IPS DF 4.7 (cell line): ENCODE measurements around the gene ADGRL3.
"Not testable (repeated sequence)": the region's sequence is repeated elsewhere in the genome, so short reads cannot be mapped to it uniquely, and the experiment has no call there.

Experiments
- DNase-seq: peaks from one replicate; pipeline ENCODE4 v3.0.0-alpha.2; 2013; ENCODE audit warnings: low spot score; ENCODE audit errors: extremely low read depth

The ADGRL3 gene

DNA sequence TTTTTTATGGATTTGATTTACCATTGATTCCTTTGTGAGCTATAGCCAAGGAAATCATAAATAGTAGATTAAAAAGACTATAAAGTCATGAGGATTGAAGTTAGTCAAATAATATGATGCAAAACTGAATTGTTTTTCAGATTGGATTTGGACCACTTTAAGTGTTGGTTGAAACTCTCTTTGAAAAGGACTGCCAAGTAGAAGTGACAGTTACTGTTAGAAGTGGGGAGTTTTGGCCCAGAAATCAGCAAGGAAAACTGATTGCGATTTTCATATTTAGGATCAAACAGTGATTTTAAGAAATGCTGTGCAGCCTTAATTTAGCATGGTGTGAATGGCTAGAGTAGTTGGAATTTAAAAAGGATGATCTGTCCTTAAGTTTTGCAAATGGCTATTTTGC lies 4.9 kb downstream of the ADGRL3 start:
- DNase-seq: no peak

DNA sequence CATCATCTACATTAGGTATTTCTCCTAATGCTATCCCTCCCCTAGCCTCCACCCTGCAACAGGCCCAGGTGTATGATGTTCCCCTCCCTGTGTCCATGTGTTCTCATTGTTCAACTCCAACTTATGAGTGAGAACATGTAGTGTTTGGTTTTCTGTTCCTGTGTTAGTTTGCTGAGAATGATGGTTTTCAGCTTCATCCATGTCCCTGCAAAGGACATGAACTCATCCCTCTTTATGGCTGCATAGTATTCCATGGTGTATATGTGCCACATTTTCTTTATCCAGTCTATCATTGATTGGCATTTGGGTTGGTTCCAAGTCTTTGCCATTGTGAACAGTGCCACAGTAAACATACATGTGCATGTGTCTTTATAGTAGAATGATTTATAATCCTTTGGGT lies 7.0 kb downstream of the ADGRL3 start:
- DNase-seq: not testable (repeated sequence)

DNA sequence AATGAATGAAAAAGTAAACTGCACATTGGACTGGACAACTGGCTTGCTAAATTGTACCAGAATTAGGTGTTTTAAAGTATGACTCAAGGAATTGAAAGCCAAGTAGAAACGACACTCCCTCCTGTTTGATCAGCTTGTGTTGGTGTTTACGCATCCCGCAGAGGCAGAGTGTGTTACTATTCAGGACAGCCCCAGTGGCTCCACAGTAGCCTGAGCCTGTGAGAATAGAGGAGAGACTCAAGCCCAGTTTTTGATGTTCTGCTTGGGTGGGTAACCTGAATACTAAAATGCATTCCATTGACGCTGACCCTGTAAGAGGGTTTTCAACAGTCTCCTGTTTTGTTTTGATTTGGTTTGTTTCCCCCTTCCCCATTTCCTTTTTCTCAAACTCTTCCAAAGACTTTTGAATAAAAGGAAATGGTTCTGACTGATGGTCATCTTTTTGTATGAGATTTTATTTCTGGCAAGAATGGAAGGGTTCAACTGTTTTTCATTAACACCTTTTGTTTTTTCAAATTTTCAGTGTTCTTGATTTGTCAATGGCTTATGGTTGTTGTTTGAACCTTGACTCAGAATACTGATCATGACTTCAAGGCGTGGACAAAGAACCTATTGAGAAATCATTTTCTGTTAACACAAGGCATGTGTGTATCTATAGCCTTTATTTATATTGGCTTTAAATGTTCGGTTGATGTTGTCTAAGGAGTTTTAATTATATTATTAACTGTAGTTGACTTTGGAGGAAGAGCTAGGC lies 10.2 kb downstream of the ADGRL3 start:
- no peak for DNase-seq

DNA sequence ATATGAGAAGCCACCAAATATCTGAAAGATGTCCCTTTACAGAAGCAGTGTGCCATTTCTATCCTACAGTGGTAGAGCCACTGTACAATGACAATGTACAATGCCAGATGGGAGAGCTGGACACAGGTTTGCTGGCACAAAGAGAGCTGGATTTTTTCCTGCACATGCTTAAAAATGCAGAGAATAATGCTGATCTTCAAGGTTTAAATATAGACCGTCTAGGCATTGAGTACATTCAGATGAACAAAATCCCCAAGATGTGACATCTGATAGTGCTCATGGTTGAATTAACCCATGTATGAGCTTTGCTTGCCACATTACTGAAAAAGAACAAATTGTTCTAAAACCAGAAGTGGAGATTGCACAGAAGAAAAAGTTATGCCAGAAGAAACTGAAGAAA lies 11.7 kb downstream of the ADGRL3 start:
- no peak for DNase-seq

DNA sequence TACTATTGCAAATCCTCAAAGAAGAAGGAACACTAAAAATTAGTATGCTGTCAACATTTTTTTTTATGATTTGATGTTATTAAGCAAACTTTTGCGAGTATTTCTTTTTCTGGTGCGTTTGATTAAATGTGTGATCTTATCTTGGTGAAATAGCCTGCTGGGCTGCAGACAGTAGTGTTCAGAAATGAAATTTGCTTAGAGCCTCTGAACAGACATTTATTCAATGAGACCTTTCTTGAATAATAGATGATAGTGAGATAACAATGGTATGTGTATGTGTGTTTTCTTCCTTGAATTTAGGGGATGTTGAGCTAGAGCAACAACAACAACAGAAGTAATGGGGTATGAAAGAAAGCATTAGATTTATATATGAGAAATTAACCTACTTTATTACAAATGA lies 12.7 kb downstream of the ADGRL3 start:
- DNase-seq: no peak

DNA sequence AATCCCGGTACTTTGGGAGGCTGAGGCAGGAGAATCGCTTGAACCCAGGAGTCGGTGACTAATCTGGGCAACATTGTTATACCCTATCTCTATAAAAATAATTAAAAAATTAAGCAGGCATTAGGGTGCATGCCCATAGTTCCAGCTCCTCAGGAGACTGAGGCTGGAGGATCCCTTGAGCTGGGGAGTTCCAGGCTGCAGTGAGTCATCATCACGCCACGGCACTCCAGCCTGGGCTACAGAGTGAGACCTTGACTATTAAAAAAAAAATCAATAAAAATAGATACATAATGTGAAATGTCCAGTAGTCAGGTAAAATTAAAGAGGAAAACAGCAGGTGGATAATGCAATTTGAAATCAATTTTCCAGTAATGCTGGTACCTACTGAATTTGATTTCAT lies 14.6 kb downstream of the ADGRL3 start:
- no peak for DNase-seq

DNA sequence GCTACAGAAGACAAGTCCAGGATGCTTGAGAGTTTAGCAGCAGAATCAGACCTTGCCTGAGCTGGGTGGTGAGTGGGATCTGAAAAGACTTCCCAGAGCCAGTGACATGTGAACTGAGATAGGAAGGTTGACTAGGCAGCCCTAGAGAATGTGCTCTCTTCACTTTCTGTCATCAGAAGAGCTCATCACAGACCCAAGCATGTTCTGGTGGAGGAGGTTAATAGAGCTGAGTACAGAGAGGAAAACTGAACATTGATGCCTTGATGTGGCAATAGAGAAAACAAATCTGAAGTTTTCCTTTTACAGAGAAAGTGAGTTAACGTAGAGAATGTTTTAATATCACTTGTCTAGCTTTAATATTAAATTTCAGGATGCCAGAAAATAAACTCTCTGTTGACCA lies 17.1 kb downstream of the ADGRL3 start:
- no peak for DNase-seq

DNA sequence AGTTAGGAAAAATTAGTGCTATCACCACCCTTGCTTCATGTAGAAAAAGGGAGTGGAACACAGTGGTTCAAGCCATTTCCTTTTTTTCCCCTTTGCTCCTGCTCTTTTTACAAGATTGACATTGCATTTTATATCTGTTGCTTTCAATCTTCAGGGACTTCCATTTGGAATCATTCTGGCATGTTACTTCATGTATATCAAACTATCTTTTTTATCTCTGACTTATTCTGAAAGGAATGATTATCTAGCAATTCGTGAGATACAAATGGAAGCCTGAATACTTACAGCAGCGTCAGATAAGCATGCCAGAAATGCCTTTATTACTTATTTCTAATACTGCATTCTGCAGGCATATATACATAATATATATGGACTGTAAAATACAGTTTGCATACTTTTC lies 20.4 kb downstream of the ADGRL3 start:
- no peak for DNase-seq

DNA sequence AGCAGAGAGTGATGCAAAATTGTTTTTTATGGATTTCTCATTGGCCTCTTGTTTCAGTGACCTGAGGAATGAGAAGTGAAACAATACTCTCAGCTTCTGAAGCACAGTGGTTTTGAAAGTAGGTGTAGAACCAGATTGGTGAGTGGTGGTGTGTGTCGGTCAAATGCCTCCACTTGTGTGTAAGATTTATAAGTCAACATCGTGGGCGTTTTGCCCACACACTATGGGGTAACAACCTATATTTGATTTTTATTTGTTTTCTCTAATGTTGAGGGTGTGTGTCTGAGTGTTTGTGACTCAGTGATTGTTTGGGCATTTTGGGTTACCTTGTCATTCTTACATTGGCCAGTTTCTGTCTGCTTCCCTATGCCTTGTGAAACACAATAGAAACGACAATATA lies 23.3 kb downstream of the ADGRL3 start:
- no peak for DNase-seq

DNA sequence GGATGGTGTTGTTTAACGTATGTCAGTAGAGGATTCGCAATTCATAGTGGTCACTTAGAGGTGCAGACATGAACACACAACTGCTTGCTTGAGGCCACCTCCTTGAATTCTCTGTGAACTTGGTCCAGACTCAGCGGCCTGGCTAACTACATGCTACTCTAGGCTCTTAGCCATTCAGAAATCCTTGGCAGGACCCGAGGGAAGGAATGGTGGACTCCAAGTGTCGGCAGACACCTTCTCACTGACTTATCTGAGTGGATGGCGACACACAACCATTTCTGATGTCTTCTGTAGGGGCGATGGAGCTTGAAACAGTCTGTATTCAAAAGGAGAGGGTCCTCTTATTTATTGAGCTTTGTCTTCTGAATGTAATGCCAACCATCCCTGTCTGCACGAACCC lies 24.4 kb downstream of the ADGRL3 start:
- DNase-seq: no peak

DNA sequence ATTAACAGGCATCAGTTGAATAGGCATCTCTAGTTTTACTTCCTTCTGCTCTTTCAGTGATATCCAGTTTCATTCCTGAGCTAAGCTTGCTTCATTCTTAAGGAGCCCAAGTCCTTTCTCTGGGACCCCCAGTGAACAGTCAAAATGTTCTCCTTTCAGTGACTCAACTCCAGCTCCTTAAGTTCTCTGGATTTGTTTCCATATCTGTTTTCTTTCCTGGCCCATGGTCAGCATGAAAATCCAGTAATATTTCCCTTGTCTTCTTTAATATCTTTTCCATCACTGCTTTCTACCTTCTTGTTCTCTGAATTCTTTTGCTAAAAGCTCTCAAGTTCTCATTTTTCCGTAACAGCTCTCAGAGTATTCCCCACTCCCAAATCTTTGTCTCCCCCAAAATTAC lies 25.5 kb downstream of the ADGRL3 start:
- no peak for DNase-seq

DNA sequence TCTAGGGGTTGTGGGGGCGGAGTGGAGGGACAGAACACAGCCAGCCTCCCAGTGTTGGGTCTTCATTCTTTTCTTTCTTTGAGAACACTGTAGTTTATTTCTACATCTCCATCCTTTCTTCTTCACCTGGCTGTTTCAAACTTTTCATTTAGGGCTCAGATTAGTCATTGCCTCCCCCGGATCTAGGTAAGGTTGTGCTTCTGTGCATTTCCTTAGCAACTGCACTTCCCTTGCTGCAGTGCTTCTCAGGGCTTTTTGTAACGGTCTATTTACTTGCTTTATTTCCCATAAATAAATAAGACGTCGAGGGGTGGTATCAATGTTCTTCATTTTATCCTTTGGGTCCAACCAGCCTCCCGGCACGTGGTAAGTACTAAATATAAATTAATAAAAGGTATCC lies 31.3 kb downstream of the ADGRL3 start:
- DNase-seq: no peak

DNA sequence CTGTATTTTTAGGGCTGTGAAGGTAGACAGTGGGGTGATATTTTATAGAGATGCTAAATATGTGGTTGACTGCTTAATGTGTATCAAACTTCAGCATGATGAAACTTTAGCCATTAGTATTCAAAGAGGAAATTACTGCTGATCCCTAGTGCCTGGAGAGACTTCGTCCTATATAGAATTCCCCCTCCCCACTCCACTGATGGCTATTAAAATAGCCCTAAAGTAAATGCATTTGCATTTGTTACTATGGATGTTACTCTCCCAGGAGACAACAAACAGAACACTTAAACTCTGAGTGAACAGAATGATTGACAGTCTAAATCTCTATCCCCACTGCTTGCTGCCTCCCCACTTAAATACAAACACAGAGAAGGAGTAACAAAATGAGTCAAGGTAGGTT lies 39.1 kb downstream of the ADGRL3 start:
- DNase-seq: no peak

DNA sequence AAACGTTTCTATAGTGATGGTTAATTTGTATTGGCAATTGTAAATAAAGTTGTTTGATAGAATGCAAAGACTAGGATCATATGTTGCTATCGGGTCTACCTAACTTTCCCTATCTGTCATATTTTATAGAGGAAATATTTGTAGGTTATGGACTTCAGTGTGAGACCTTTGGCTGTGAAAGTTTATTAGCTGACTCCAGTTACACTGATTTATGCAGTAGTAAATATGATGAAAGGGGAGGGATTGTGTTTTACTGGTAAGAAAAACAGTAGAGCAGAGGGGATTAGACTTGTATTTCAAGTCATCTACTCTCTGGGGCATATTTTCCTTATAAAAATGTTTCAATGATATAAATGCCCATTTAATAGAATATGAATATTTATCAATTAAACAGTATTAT lies 43.8 kb downstream of the ADGRL3 start:
- DNase-seq: no peak

DNA sequence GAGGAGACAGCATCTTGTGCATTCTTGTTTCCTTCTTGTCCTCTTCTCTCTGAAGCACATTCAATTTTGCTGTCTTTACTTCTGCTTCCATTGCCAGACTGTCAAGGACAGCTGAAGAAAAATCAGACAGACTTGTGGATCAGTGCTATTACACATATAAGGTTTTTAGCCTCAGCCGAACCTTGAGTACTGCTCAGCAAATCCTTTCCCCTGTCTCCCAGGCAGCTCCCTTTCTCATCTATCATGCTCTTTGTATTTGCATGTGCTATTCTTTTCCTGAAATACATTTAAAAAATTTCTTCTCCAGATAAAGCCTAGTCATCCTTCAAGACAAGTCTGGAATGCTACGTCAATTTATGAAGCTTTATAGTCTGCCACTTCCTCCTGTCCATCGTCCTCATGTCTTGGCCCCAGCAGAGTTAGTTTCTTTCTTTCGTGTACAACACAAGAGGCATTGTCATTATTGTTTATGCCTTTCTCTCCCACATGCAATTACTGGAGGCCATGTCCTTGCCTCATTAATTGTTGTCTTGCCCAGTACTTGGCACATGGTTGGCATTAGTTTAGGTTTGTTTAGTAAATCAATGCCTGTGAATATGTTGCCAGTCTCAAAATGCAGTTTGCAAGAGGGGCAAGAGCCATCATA lies 45.1 kb downstream of the ADGRL3 start:
- DNase-seq: no peak

DNA sequence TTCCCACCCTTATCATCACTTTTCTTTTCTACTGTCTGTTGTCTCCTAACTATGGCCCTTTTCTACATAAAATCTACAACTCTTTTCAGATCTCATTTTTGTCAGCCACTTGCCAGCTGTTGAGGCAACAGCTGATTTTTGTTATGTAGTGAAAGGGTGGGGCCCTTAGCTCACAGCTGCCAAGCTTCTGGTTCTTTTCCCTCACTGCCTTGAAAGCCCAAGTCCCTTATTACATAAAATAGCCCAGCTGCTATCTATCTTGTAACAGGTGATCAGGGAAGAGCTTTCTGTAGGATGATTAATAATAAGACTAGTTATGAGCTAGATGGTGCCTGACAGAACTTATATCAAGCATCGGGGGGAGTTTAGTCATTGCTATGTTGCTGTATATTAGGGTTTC lies 45.9 kb downstream of the ADGRL3 start:
- DNase-seq: no peak

DNA sequence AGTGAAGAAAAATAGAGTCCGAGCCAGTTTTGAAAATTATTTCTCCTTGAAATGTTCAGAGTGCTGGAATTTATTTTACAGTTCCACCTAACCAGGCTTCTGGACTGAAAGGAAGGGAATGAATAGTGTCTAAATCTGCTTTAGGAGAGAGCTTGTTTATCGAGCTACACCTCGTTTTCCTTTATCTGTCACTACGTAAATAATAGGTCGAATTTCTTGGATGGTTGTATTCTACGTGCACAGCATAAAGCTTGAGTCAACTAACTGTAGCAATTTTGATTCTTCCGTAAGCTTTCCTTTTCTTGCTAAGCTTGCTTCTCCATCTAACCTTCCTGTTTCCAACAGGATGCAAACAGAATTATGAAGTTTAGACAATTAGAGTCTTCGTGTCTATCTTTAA lies 48.6 kb downstream of the ADGRL3 start:
- DNase-seq: no peak

DNA sequence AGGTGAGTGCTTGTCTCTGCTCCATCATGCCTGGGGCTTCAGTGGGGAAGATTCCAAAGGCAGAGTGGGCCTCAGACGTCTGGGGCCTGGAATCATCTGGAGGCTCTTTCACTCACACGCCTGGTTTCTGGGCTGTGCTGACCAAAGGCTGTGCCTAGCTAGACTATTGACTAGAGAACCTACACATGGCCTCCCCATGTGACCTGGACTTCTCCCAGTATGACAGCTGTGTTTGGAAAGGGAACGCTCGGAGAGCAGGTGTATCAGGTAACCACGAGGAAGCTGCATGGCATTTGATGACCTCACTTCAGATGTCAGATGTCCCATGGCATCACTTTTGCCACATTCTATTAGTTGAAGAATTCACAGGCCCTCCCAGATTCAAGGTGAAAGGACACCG lies 51.0 kb downstream of the ADGRL3 start:
- no peak for DNase-seq

DNA sequence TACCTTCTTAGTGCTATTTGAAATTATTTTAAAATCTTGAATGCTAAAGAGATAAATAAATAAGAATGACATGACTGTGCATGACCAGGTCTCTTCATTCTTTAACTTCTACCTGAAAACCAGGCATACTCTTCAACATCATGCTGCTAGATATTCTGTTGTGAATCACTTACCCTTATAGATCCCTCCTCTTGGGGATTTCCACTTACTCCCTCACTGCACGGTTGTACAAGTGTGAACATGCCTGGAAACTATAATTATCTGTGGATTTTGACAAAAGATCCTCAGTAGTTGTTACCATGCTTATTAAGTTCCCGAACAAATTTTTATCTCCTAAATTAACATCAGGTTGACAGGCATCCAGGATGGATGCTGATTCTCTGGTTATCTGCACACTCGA lies 54.3 kb downstream of the ADGRL3 start:
- DNase-seq: no peak

DNA sequence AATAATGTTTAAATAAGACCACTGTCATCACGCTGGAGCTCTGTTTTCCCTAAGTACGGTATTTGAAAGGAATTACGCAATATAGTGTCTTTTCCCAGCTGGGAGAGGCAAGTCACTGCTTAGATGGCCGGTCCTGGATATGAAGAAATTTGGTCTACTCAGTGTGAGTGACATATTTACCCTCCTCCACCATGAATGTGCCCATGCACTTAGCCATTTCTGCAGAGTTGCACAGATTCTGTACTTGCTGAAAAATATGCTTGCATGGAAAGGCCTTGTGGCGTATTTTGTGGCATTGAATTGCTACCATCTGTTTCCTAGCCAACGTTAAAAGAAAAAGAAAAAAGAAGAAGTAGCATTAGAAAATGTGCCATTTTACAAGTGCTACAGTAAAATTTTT lies 73.1 kb downstream of the ADGRL3 start:
- DNase-seq: no peak

DNA sequence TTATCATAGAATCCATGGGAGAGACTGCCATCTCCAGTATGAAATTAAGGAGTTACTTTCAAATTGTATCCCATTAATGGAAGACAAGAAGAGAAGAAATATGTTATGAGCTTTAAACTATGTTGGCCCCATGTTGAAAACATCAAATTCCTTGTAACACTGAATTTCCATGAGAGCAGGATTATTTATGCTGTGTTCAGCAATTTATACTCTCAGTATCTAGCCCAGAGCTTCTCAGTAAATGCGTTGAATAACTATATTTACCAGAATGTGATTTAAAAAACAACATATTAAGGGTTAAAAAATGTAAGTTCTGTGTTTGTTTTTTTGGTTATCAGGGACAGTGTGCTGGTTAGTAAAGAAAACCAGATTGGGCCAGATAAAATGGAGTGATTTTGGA lies 74.2 kb downstream of the ADGRL3 start:
- no peak for DNase-seq

DNA sequence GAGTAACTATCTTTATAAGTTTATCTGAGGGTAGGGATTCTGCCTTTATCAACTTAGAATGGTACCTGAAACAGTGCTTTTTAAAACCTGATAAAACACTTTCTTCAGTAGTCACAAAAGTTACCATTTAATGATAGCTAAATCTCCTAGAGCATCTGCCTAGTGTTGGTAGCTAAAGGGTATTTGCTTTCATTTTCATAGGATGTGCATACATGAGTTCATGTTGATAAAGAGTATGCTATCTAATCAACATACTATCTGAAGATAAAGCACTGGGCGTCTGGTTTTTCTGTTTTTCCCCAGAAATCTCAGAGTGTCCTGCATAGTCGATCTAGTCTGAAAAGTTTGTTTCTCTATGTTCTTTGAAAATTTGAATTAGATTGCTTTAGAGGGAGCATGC lies 75.1 kb downstream of the ADGRL3 start:
- DNase-seq: no peak

DNA sequence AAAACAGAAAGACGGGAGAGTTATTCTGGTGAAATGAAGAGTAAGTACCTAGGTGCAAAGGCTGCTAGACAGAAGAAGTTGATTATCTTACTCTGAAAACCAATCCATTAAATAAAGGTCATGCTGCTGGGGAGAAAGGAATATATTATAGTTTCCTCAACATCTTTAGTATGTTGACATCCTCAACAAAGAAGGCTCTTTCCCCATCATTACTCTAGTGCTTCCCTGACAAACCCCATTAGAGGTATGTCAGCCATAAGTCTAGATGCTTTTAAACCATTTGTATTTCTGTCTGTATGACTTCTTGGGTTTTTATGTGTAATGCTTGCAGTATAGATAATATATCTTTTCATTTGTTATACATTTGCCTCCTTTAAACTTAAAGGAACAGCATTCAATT lies 75.9 kb downstream of the ADGRL3 start:
- DNase-seq: no peak
